GM12878 (cell line): ENCODE measurements around the gene OR14A16.

Experiments used
- BCLAF1 ChIP-seq: fragments of 450-650 bp; IDR thresholded peaks from 2 replicates; pipeline ENCODE4 v1.6.1; 2017; ENCODE audit warnings: antibody characterized with exemption, mild to moderate bottlenecking, moderate library complexity
- CBX5 ChIP-seq: sonication (generic); IDR thresholded peaks from 2 replicates; pipeline ENCODE4 v1.6.1; 2016; ENCODE audit warnings: low read depth, moderate library complexity, mild to moderate bottlenecking, inconsistent platforms
- CTCF ChIP-seq, 3 experiments: IDR thresholded peaks in 2 of 3; conservative IDR thresholded peaks in 1 of 3; 2 replicates each; pipeline ENCODE4 v1.5.1; 2011; ENCODE audit warnings: low read depth in 3 of 3, low read length in 3 of 3, mild to moderate bottlenecking in 3 of 3, control low read depth in 2 of 3, moderate library complexity in 2 of 3, inconsistent platforms in 1 of 3, mixed read lengths in 1 of 3; ENCODE audit not compliant: control insufficient read depth in 2 of 3, insufficient read depth in 1 of 3; ENCODE audit errors: extremely low read depth in 1 of 3
- E2F4 ChIP-seq: IDR thresholded peaks from 2 replicates; pipeline ENCODE4 v1.6.1; 2012; ENCODE audit warnings: low read depth, low read length, improper control_type of control experiment
- FOS ChIP-seq: IDR thresholded peaks from 3 replicates; pipeline ENCODE4 v1.6.1; 2011; ENCODE audit warnings: borderline replicate concordance; ENCODE audit not compliant: insufficient read length; ENCODE audit errors: extremely low read depth
- GABPA ChIP-seq: IDR thresholded peaks from 2 replicates; pipeline ENCODE4 v1.6.1; 2014; ENCODE audit warnings: antibody characterized with exemption, low read depth, mild to moderate bottlenecking, inconsistent platforms
- JUNB ChIP-seq: IDR thresholded peaks from 2 replicates; pipeline ENCODE4 v1.6.1; 2016; ENCODE audit warnings: antibody characterized with exemption, mild to moderate bottlenecking
- NFXL1 ChIP-seq: fragments of 450-650 bp; IDR thresholded peaks from 2 replicates; pipeline ENCODE4 v1.6.1; 2017; ENCODE audit warnings: antibody characterized with exemption, mild to moderate bottlenecking, borderline replicate concordance
- PAX8 ChIP-seq: fragments of 450-650 bp; IDR thresholded peaks from 2 replicates; pipeline ENCODE4 v1.6.1; 2017; ENCODE audit warnings: mild to moderate bottlenecking, moderate library complexity
- SMC3 ChIP-seq: IDR thresholded peaks from 2 replicates; pipeline ENCODE4 v1.6.1; 2011; ENCODE audit warnings: low read length, improper control_type of control experiment, borderline replicate concordance
- TAF1 ChIP-seq: IDR thresholded peaks from 2 replicates; pipeline ENCODE4 v1.6.1; 2011; ENCODE audit warnings: mild to moderate bottlenecking, low read depth, low read length, borderline replicate concordance
- ZBTB4 ChIP-seq: fragments of 450-650 bp; formaldehyde crosslinking; IDR thresholded peaks from 2 replicates; pipeline ENCODE4 v1.4.0; 2022; ENCODE audit warnings: mild to moderate bottlenecking, moderate library complexity

DNA sequence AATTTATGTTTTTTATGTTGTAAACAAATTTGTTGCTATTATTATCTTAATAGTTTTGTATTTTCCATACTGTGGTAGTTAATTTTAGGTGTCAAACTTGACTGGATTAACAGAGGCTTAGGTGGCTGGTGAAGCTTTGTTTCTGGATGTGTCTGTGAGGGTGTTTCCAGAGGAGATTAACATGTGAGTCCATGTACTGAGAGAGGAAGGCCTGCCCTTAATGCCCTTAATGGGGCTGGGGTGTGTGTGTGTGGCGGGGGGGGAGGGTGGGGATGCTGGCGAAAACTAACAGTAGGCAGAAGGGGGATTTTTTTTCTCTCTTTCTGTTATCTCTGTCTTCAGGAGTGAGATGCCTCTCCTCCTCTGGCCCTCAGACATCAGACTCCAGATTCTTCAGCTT lies 1.9 kb downstream of the OR14A16 start:
- TF ChIP-seq GABPA, result no peak
- no peak for TF ChIP-seq SMC3
- TF ChIP-seq BCLAF1, result no peak
- TF ChIP-seq ZBTB4, result no peak
- no peak for TF ChIP-seq PAX8
- TF ChIP-seq CBX5, result no peak
- TF ChIP-seq E2F4, result no peak
- no peak for TF ChIP-seq NFXL1
- no peak for TF ChIP-seq JUNB
- no peak for TF ChIP-seq CTCF (IDR thresholded peaks at IDR 0.05 in 2 of 3, conservative IDR thresholded peaks at IDR 0.05 in 1 of 3; ENCODE audit: control insufficient read depth in 2 of 3, extremely low read depth in 1 of 3, insufficient read depth in 1 of 3, low read depth in 3 of 3, low read length in 3 of 3)
- no peak for TF ChIP-seq FOS
- TF ChIP-seq TAF1, result no peak
